H9 (cell line): ENCODE data around the gene NAV1. TPM values are rescaled to one million over a fixed set of nuclear protein-coding genes. Genes with fewer than 3 reads are reported as not detected.
A peak's percentile ranks its signal among the peaks of the same experiment; 100 is the strongest.

ENCODE experiments used
- DNase-seq: peaks from one replicate; pipeline ENCODE4 v3.0.0-alpha.2; 2017
- H2AFZ ChIP-seq: one replicate; pipeline ENCODE4 v1.6.1; 2013; ENCODE audit warnings: mild to moderate bottlenecking, low read length, control low read depth, moderate library complexity
- H2AK5ac ChIP-seq: 2 replicates; pipeline ENCODE4 v1.6.1; 2013; ENCODE audit warnings: low read length, control low read depth, mixed read lengths; ENCODE audit not compliant: insufficient read length
- H2BK120ac ChIP-seq: one replicate; pipeline ENCODE4 v1.6.1; 2013; ENCODE audit warnings: low read depth, mild to moderate bottlenecking, low read length, control low read depth, inconsistent platforms; ENCODE audit not compliant: poor library complexity, severe bottlenecking
- H2BK12ac ChIP-seq: 2 replicates; pipeline ENCODE4 v1.6.1; 2013; ENCODE audit warnings: low read length, control low read depth, mixed read lengths, low read depth; ENCODE audit not compliant: insufficient read length
- H2BK15ac ChIP-seq: 2 replicates; pipeline ENCODE4 v1.6.1; 2013; ENCODE audit warnings: low read depth, low read length, control low read depth
- H2BK20ac ChIP-seq: one replicate; pipeline ENCODE4 v1.6.1; 2013; ENCODE audit warnings: low read depth, mild to moderate bottlenecking, low read length, control low read depth, inconsistent platforms; ENCODE audit not compliant: poor library complexity, severe bottlenecking
- H2BK5ac ChIP-seq: 2 replicates; pipeline ENCODE4 v1.6.1; 2013; ENCODE audit warnings: low read length, control low read depth, mixed read lengths; ENCODE audit not compliant: insufficient read length
- H3K14ac ChIP-seq: 2 replicates; pipeline ENCODE4 v1.6.1; 2013; ENCODE audit warnings: low read length, control low read depth; ENCODE audit not compliant: insufficient read depth
- H3K18ac ChIP-seq: 2 replicates; pipeline ENCODE4 v1.6.1; 2013; ENCODE audit warnings: low read depth, mild to moderate bottlenecking, mixed read lengths, low read length, control low read depth; ENCODE audit not compliant: insufficient read length
- H3K23ac ChIP-seq: 2 replicates; pipeline ENCODE4 v1.6.1; 2013; ENCODE audit warnings: low read length, control low read depth, mixed read lengths, low read depth; ENCODE audit not compliant: insufficient read length
- H3K23me2 ChIP-seq: 2 replicates; pipeline ENCODE4 v1.6.1; 2013; ENCODE audit warnings: low read depth, mild to moderate bottlenecking, mixed read lengths, low read length, control low read depth; ENCODE audit not compliant: insufficient read length, poor library complexity, severe bottlenecking
- H3K27ac ChIP-seq: 2 replicates; pipeline ENCODE4 v1.5.1; 2013; ENCODE audit warnings: low read length, control low read depth, mixed read lengths, low read depth; ENCODE audit not compliant: insufficient read length
- H3K27me3 ChIP-seq: 2 replicates; pipeline ENCODE4 v1.6.1; 2013; ENCODE audit warnings: low read length, control low read depth, inconsistent platforms; ENCODE audit not compliant: insufficient read depth
- H3K4ac ChIP-seq: 2 replicates; pipeline ENCODE4 v1.6.1; 2013; ENCODE audit warnings: low read depth, mild to moderate bottlenecking, control low read depth, inconsistent platforms, low read length, moderate library complexity
- H3K4me1 ChIP-seq: 2 replicates; pipeline ENCODE4 v1.6.1; 2013; ENCODE audit warnings: low read length, control low read depth, inconsistent platforms; ENCODE audit not compliant: insufficient read depth
- H3K4me2 ChIP-seq: 2 replicates; pipeline ENCODE4 v1.6.1; 2013; ENCODE audit warnings: low read length, control low read depth, mixed read lengths; ENCODE audit not compliant: insufficient read length, insufficient read depth
- H3K56ac ChIP-seq: 2 replicates; pipeline ENCODE4 v1.6.1; 2013; ENCODE audit warnings: low read depth, mild to moderate bottlenecking, mixed read lengths, low read length, control low read depth; ENCODE audit not compliant: insufficient read length
- H3K79me1 ChIP-seq: 2 replicates; pipeline ENCODE4 v1.6.1; 2013; ENCODE audit warnings: low read depth, mild to moderate bottlenecking, moderate library complexity, low read length, control low read depth, inconsistent platforms; ENCODE audit not compliant: insufficient read depth, poor library complexity, severe bottlenecking
- H3K79me2 ChIP-seq: 2 replicates; pipeline ENCODE4 v1.6.1; 2013; ENCODE audit warnings: low read length, control low read depth, inconsistent platforms; ENCODE audit not compliant: insufficient read depth
- H3K9ac ChIP-seq: 2 replicates; pipeline ENCODE4 v1.6.1; 2013; ENCODE audit warnings: low read length, control low read depth, mixed read lengths; ENCODE audit not compliant: insufficient read length; ENCODE audit errors: extremely low read depth
- H3K9me3 ChIP-seq: one replicate; pipeline ENCODE4 v1.6.1; 2013; ENCODE audit warnings: low read depth, low read length, inconsistent platforms; ENCODE audit not compliant: control insufficient read depth
- H3T11ph ChIP-seq: one replicate; pipeline ENCODE4 v1.6.1; 2013; ENCODE audit warnings: mild to moderate bottlenecking, low read length, control low read depth, inconsistent platforms
- H4K20me1 ChIP-seq: one replicate; pipeline ENCODE4 v1.6.1; 2013; ENCODE audit not compliant: control insufficient read depth, insufficient read length, insufficient read depth
- H4K5ac ChIP-seq: 2 replicates; pipeline ENCODE4 v1.6.1; 2013; ENCODE audit warnings: low read depth, mild to moderate bottlenecking, mixed read lengths, low read length, control low read depth; ENCODE audit not compliant: insufficient read length
- H4K8ac ChIP-seq: replicated peaks from 2 replicates; pipeline ENCODE4 v1.6.1; 2013; ENCODE audit warnings: low read length, control low read depth, mixed read lengths, low read depth; ENCODE audit not compliant: insufficient read length
- H4K91ac ChIP-seq: 2 replicates; pipeline ENCODE4 v1.6.1; 2013; ENCODE audit warnings: low read depth, mild to moderate bottlenecking, moderate library complexity, mixed read lengths, low read length, control low read depth; ENCODE audit not compliant: insufficient read length
- H3K27ac Mint-ChIP-seq, 3 experiments: 2 replicates in 2 of 3; 3 replicates in 1 of 3; pipeline ENCODE4 v1.8.0; 2020 to 2021; ENCODE audit warnings: mixed read lengths in 3 of 3, mild to moderate bottlenecking in 1 of 3, moderate library complexity in 1 of 3
- H3K27me3 Mint-ChIP-seq: 2 replicates; pipeline ENCODE4 v1.8.0; 2021; ENCODE audit warnings: low read depth, mild to moderate bottlenecking, moderate library complexity, mixed read lengths
- H3K36me3 Mint-ChIP-seq, 3 experiments: 2 replicates in 2 of 3; 3 replicates in 1 of 3; pipeline ENCODE4 v1.8.0; 2020 to 2021; ENCODE audit warnings: low read depth in 3 of 3, mixed read lengths in 3 of 3; ENCODE audit not compliant: insufficient read depth in 1 of 3
- H3K4me1 Mint-ChIP-seq, 2 experiments: 2 replicates each; pipeline ENCODE4 v1.8.0; 2020; ENCODE audit warnings: mixed read lengths in 2 of 2
- H3K4me3 Mint-ChIP-seq, 2 experiments: 2 replicates in 1 of 2; 3 replicates in 1 of 2; pipeline ENCODE4 v1.8.0; 2020 to 2021; ENCODE audit warnings: mild to moderate bottlenecking in 2 of 2, mixed read lengths in 2 of 2, moderate library complexity in 1 of 2
- H3K9me3 Mint-ChIP-seq, 2 experiments: 2 replicates in 1 of 2; 3 replicates in 1 of 2; pipeline ENCODE4 v1.8.0; 2020; ENCODE audit warnings: mild to moderate bottlenecking in 2 of 2, mixed read lengths in 2 of 2, moderate library complexity in 1 of 2
- WGBS: extraction: QIAGEN DNeasy Blood & Tissue Kit; methylation state at CpG from one replicate; pipeline ENCODE4 v1.1.7; 2013; ENCODE audit warnings: missing lambda C conversion rate, low lambda C conversion rate, mixed read lengths; ENCODE audit not compliant: insufficient read length; ENCODE audit errors: extremely low coverage; 5-methylcytosine and 5-hydroxymethylcytosine counted together
- total RNA-seq: library from RNA; stranded (reverse); gene quantifications from 2 replicates; pipeline ENCODE4 v1.2.1, GENCODE V29; 2021
- TF ChIP-seq, protein P1 (sequence below): fragments of 200-600 bp; sonication (generic); conservative IDR thresholded peaks from 3 replicates; pipeline ENCODE4 v1.8.0; 2021; ENCODE audit warnings: antibody characterized with exemption, mild to moderate bottlenecking

The NAV1 gene
- total RNA-seq, 1 experiment from 2014 or later, result 20.5 TPM

GRCh38 chr1:201539561-201540431 lies 869 bp downstream of the NAV1 start:
- H2AK5ac ChIP-seq, result no peak overlapping the region
- peaks cover 23% of the 10 kb centered on the region for H3K23me2 ChIP-seq
- Mint-ChIP-seq H3K4me1 (peaks cover 18 to 37% of the 10 kb centered on the region in 2 experiments), H3K4me3 (peak overlapping the region; percentile 79 to 92), H3K36me3 (no peaks in the 10 kb centered on the region), H3K27me3 (peaks cover 83% of the 10 kb centered on the region), H3K9me3 (peaks cover 0 to 6% of the 10 kb centered on the region in 2 experiments; a peak in 2 of 5 replicates), H3K27ac (no peak overlapping the region)
- no peak overlapping the region for H3K27ac ChIP-seq
- H3K23ac ChIP-seq, result no peak overlapping the region
- peak overlapping the region; percentile 95 for H3K4me2 ChIP-seq
- H3K4me1 ChIP-seq, result no peaks in the 10 kb centered on the region; the same call in 1 of the 2 replicates
- peak overlapping the region; percentile 21 for H3K9ac ChIP-seq
- H4K5ac ChIP-seq, result no peak overlapping the region
- no peak overlapping the region for H3K18ac ChIP-seq
- no peak overlapping the region for H3T11ph ChIP-seq
- H3K79me2 ChIP-seq, result no peaks in the 10 kb centered on the region
- no peak overlapping the region for H2BK5ac ChIP-seq
- no peak overlapping the region; the same call in 1 of the 2 replicates for H3K14ac ChIP-seq
- no peak overlapping the region for H4K91ac ChIP-seq
- no peaks in the 10 kb centered on the region for H3K79me1 ChIP-seq
- H2AFZ ChIP-seq, result no peak overlapping the region
- WGBS, result no CpG with 5 or more reads among the region's 47 CpGs
- no peak overlapping the region for H2BK20ac ChIP-seq
- peak; percentile 57 for DNase-seq
- no peak overlapping the region for H4K8ac ChIP-seq
- H4K20me1 ChIP-seq, result no peaks in the 10 kb centered on the region
- H3K56ac ChIP-seq, result no peak overlapping the region
- no peak overlapping the region for H2BK12ac ChIP-seq
- TF ChIP-seq, protein P1, sequence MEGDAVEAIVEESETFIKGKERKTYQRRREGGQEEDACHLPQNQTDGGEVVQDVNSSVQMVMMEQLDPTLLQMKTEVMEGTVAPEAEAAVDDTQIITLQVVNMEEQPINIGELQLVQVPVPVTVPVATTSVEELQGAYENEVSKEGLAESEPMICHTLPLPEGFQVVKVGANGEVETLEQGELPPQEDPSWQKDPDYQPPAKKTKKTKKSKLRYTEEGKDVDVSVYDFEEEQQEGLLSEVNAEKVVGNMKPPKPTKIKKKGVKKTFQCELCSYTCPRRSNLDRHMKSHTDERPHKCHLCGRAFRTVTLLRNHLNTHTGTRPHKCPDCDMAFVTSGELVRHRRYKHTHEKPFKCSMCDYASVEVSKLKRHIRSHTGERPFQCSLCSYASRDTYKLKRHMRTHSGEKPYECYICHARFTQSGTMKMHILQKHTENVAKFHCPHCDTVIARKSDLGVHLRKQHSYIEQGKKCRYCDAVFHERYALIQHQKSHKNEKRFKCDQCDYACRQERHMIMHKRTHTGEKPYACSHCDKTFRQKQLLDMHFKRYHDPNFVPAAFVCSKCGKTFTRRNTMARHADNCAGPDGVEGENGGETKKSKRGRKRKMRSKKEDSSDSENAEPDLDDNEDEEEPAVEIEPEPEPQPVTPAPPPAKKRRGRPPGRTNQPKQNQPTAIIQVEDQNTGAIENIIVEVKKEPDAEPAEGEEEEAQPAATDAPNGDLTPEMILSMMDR, result no peak
- no peak overlapping the region for H2BK15ac ChIP-seq
- no peaks in the 10 kb centered on the region for H3K9me3 ChIP-seq
- peaks cover 7% of the 10 kb centered on the region; the same call in 1 of the 2 replicates for H3K27me3 ChIP-seq
- no peak overlapping the region for H2BK120ac ChIP-seq
- H3K4ac ChIP-seq, result no peak overlapping the region
